ENCODE data around the gene IGFBP5. TPM values are rescaled to one million over a fixed set of nuclear protein-coding genes. Genes with fewer than 3 reads are reported as not detected.

IGFBP5 gene
- total RNA-seq, 2 experiments from 2014 or later = 0.02 TPM; not detected in 1

Other genes starting within 250 kb of the IGFBP5 start
- gene RPL37A, start 196.7 kb downstream of the IGFBP5 start, total RNA-seq = 1,000 to 10,000 TPM; 2,001 to 2,301 TPM
- gene IGFBP2, start 62.1 kb downstream of the IGFBP5 start, total RNA-seq = 1 to 10 TPM in 1 of 2 experiments, under 1 TPM in 1; 0.96 to 3.5 TPM
- gene TNP1, start 164.5 kb upstream of the IGFBP5 start, total RNA-seq = not detected